HG03103 (cell line): Measurements from ENCODE around the gene PTCSC3.

Source experiments
- ATAC-seq: cut with Tn5 transposase; IDR thresholded peaks from one replicate; pipeline ENCODE4 v1.9.1; 2021; ENCODE audit warnings: low read depth; ENCODE audit not compliant: unreplicated experiment

PTCSC3 gene

DNA sequence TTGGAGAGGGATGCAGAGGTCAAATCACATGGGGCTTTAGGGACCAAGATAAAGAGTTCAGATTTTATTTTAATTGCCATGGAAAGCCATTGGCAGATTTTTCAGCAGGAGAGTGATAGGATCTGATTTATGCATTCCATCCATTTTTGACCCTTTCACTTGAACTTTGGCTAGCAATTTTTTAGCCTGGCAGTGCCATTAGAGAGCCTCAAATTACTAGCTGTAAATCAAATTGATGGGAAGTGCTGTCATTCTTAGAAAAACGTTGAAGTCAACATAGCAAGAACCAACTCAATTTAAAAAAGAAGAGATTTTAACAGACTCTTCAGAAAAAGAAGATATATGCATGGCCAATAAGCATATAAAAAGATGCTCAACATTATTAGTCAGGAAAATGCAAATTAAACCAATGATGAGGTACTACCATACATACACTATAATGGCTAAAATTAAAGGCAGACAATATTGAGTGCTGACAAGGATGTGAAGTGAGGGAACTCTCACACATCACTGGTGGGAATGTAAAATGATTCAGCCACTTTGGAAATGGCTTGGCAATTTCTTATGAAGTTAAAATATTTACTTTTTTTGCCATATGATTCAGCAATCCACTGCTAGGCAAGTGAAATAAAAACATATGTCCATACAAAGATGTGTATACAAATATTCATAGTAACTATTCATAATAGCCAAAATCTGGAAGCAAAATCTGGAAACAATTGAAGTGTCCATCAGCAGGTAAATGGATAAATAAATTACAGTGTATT is 89.7 kb downstream of the PTCSC3 start:
- ATAC-seq, result no peak

DNA sequence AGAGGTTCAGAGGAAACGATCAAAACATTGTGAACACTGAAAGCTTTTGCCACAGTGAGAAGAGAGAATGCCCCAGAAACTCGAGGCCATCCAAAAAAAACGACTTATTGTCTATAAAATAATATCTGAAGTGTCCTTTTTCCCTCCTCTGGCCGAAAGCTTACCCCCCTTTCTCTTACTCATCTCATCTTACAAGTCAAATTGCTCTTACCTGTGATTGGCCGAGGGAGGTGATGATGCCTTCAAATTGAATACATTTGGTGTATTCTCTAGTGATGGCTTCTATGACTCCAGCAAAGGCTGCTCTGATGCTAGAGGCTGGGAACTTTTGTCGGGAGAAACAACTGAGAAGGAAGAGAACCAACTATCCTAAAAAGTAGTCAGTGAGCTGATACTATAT is 90.7 kb downstream of the PTCSC3 start:
- no peak for ATAC-seq
